T-helper 1 cell treated with Interleukin-12 subunit alpha and Interleukin-12 subunit beta and Interleukin-4 antibody, amounts not matched to agents 30 ng/mL and 1 ng/mL, for 36 hours (primary cell): Measurements from ENCODE around the gene TJP2. TPM values are rescaled to one million over a fixed set of nuclear protein-coding genes. Genes with fewer than 3 reads are reported as not detected.

Experiments used
- intact Hi-C: fragments of 100-400 bp; cut with micrococcal nuclease; formaldehyde crosslinking; loops from one replicate; pipeline ENCODE4 v1.15.1; 2024
- total RNA-seq: library from RNA; stranded (reverse); gene quantifications from 2 replicates; pipeline ENCODE4 v1.2.3, GENCODE V29; 2022

The TJP2 gene
- total RNA-seq, 1 donor from 2014 or later: 24.5 TPM

DNA sequence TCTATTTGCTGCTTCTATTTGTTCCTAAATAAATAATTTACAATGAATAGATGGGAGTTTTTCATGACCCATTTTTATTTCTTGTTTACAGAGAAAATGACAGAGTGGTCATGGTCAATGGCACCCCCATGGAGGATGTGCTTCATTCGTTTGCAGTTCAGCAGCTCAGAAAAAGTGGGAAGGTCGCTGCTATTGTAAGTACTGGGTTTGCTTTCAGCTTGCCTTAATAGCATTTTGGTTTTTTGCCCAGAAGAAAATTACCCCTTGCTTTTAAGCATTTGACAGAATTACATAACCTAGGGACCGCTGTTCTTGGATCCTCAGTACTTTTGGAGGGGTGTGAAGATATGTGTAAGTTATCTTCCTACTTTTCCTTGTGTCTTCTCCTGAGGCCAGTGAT, 44.1 kb downstream of the TJP2 start:
- intact Hi-C loops: no loop called here

DNA sequence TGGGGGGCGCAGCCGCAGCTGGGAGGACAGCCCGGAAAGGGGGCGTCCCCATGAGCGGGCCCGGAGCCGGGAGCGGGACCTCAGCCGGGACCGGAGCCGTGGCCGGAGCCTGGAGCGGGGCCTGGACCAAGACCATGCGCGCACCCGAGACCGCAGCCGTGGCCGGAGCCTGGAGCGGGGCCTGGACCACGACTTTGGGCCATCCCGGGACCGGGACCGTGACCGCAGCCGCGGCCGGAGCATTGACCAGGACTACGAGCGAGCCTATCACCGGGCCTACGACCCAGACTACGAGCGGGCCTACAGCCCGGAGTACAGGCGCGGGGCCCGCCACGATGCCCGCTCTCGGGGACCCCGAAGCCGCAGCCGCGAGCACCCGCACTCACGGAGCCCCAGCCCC, 47.0 kb downstream of the TJP2 start:
- intact Hi-C loops: no loop called here

GRCh38 chr9:69222970-69223369, 48.9 kb downstream of the TJP2 start:
- intact Hi-C loops: no loop called here

- intact Hi-C loops: no loop called here
These were observed 49.5 kb downstream of the TJP2 start for GRCh38 chr9:69223605-69224004.

GRCh38 chr9:69229367-69229766, 55.3 kb downstream of the TJP2 start:
- intact Hi-C loops: no loop called here

- intact Hi-C loops: no loop called here
These were observed 58.1 kb downstream of the TJP2 start for GRCh38 chr9:69232135-69232534.

DNA sequence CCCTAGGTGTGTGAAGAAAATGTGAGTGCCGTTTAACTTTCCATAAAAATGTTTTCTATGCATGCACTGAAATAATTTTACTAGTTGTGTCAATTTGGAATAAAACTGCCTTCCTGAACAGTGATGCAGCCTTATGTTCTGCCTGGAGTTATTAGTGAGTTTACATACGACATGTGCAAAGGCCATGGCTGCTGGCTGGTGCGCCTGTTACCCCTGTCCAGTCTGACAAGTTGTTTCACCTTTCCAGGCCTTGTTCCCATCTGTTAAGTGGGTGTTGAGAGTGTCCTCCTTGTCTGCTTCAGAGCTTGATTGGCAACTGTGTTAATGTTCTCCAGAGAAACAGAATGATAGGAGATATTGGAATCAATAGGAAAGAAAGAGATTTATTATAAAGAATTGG, 60.6 kb downstream of the TJP2 start:
- intact Hi-C loops: no loop called here

DNA sequence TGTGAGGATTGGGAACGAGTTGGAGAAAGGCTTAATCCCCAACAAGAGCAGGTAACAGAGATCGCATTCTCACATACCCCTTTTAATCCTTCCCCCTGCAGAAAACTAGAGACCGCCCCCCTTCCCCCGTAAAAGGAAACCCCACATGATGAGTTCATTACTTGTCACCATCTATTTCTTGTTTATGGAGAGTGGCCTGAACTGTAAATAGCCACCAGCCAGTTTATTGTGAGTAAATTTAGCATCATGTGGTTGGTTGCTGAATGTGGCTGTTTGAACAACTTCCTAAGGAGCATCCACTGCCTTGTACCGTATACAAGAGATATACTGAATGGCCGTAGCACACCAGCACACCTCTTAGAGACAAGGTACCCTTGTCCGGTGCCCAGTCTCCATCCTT, 62.1 kb downstream of the TJP2 start:
- intact Hi-C loops: no loop called here

DNA sequence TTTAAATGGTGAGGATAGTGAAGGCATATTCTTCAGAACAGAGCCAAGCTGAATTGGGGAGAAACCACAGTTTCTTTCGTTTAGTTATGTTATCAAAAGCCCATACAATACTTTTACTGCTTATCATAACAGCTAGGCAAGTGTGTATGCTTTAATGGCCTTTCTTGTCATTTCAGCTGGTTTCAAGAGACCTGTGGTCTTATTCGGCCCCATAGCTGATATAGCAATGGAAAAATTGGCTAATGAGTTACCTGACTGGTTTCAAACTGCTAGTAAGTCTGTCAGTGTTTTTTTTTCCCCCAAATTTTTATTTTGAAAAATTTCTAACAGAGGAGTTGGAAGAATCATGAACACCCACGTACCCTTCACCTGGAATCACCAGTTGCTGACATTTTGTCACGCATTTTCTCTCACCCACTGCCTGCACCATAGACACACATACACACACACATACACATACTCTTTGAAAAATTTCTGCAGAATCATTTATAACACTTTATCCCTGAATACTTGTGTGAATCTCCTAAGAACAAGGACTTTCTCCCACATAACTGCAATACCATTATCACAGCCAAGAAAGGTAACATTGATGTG, 63.7 kb downstream of the TJP2 start:
- intact Hi-C loops: no loop called here

DNA sequence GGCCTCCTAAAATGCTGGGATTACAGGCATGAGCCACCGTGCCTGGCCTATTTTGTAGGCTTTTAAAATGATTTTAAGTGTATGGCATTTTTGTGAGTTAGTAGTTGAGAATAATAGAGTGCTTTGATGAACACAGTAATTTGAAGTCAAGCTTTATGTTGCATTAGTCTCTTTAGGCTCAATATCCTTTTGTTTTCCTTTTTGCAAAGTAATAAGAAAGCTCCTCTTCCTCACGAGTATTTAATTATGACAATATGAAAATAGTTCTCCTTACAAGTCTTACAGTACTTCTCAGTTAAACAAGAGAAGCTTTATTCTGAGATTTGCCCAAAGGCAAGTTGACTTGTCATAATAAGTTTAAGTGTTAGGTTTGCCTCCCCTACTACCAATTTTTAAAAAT, 69.0 kb downstream of the TJP2 start:
- intact Hi-C loops: no loop called here

- intact Hi-C loops: no loop called here
These were observed 72.6 kb downstream of the TJP2 start for GRCh38 chr9:69246629-69247028.

DNA sequence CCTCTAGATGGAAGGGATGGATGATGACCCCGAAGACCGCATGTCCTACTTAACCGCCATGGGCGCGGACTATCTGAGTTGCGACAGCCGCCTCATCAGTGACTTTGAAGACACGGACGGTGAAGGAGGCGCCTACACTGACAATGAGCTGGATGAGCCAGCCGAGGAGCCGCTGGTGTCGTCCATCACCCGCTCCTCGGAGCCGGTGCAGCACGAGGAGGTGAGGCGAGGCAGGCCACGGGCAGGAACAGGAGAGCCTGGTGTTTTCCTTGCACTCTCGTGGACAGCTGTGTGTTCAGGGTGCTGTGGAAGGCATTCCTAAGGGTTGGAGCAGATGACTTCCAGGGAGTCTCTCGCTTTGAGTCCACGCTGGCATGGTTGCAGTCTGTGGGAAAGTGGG, 73.9 kb downstream of the TJP2 start:
- intact Hi-C loops: no loop called here

- intact Hi-C loops: no loop called here
These were observed 75.3 kb downstream of the TJP2 start for GRCh38 chr9:69249337-69249736.

DNA sequence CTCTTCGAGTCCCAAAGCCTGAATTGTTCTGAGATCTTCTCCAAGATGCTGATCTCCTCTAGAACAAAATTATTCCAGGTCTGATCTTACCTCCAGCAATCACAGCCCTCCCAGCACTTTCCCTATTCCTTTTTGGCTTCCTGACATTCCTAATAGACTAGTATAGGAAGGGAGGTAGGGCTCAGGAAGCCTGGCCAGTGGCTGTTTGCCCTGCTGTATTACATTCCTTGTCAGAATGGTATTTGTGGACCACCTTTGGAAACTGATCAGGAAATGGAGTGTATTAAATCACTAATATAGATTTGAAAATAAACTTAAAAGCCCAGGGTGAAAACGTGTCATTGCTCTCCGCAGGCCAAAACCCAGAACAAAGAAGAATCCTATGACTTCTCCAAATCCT, 76.6 kb downstream of the TJP2 start:
- intact Hi-C loops: no loop called here

DNA sequence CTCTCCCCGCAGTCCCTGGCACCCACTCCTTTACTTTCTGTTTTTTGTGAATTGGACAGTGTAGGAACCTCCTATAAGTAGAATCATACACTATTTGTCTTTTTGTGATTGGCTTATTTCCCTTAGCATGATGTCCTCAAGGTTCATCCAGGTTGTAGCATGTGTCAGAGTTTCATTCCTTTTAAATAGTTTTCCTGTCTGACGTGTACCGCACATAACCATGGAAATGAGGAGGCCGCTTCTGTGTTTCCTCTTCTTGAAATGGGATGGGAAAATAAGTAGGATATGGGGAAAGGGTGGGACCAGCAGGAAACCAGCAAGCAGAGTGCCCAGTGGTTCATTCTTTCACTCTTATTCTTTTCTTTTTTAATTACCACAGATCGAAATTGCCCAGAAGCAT, 78.4 kb downstream of the TJP2 start:
- intact Hi-C loops: no loop called here

DNA sequence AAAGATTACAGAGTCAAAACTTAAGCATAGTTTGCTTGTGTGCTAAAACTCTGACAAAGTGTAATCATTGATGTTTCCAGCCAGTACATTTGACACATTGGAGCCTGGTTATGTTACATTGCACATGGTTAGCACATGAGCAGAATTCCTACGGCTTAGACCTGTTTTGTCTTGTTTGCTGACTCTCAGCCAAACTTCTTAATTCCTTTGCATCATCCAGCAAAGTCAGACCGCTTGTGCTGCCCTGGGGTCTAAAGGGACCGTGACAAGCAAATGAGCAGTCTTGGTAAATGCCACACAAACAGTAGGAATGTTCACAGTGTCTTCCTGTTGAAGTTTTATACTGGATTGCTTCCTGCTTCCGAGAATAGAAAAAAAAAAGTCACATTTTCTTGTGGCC, 79.0 kb downstream of the TJP2 start:
- intact Hi-C loops: no loop called here

- intact Hi-C loops: no loop called here
These were observed 80.1 kb downstream of the TJP2 start for GRCh38 chr9:69254223-69254622.

- intact Hi-C loops: no loop called here
These were observed 81.5 kb downstream of the TJP2 start for GRCh38 chr9:69255591-69255990.

DNA sequence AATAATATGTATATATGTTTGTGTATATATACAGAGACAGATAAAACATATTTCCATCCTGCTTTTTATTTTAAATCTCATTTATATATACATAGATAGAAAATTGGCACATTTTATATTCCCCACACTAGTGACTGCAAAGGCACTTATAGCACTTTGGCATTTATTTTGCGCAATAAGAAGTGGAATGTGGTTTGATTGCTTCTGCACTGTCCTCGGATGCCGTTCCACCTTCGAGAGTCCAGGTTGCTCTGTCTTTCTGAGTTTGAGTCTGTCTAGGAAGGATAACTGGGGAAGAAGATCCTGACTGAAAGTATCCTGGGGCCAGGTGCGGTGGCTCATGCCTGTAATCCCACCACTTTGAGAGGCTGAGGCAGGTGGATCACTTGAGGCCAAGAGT, 84.5 kb downstream of the TJP2 start:
- intact Hi-C loops: no loop called here

- intact Hi-C loops: no loop called here
These were observed 86.1 kb downstream of the TJP2 start for GRCh38 chr9:69260161-69260560.

GRCh38 chr9:69261636-69262035, 87.6 kb downstream of the TJP2 start:
- intact Hi-C loops: no loop called here

DNA sequence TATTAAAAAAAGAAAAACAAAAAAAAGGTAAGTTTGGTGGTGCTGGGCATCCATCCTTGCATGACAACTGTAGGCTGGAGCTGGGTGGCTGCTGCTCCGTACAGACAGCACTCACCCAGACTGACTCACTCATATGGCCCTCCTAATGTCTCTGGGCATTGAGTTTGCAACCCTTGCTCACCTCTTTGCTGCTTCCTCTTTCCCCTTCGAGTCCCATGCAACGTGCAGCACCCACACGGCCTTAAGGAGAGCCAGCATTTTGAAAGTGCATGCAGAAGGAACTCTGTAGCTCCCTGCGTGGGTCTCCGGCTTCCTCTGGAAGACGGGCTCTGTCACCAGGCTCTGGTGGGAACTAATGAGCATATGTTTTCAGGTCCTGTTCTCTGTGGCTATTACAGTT, 90.4 kb downstream of the TJP2 start:
- intact Hi-C loops: no loop called here

- intact Hi-C loops: no loop called here
These were observed 91.8 kb downstream of the TJP2 start for GRCh38 chr9:69265891-69266290.

DNA sequence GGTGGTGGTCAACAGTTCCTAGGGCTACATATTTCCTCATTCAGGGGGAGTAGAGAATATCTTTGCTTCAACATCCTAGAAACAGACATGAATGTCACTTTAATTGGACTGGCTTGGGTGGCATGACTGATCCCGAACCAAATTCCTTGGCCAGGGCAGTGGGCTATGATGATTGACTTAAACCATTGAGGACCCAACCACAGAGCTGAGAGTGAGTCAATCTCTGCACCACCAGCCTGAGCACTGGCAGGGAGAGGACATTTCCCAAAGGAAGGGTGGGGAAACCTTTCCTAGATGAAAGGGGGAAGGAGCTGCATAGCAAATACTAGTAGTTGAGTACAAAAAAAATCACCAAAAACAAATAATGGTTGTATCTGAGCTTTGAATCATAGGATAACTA, 98.1 kb downstream of the TJP2 start:
- intact Hi-C loops: no loop called here
